K562 (cell line): ENCODE measurements around the gene MRPS31. TPM values are rescaled to one million over a fixed set of nuclear protein-coding genes. Genes with fewer than 3 reads are reported as not detected.

Experiments used
- ATAC-seq: fragments of 200-7000 bp; cut with Tn5 transposase; 3 replicates; pipeline ENCODE4 v1.9.1; 2020; ENCODE audit warnings: moderate library complexity
- BruUV-seq: library from RNA; stranded (reverse); fragments of 400-500 nt; replicated peaks from 2 replicates; lab custom pipeline; 2021; lab: Mats Ljungman, UMichigan
- CTCF ChIA-PET: fragments of 300-600 bp; formaldehyde crosslinking; extraction: SDS; loops from one replicate; lab custom pipeline; 2021; ENCODE audit warnings: low intra/inter-chr PET ratio; lab: Yijun Ruan, JAX
- POLR2A ChIA-PET: fragments of 300-600, 350-650 bp; sonication (Branson Sonifier 250); formaldehyde crosslinking; extraction: SDS; loops from one replicate; lab custom pipeline; 2021; ENCODE audit warnings: antibody characterized with exemption, inconsistent platforms; lab: Yijun Ruan, JAX
- DNase-seq, 4 experiments: peaks; one replicate each; pipeline versions ENCODE4 v3.0.0 to v3.0.0-alpha.2; 2011 to 2018; ENCODE audit warnings: low spot score in 3 of 4, mixed read lengths in 3 of 4; ENCODE audit errors: extremely low read depth in 1 of 4
- FAIRE-seq: peaks from 2 replicates; lab custom pipeline; 2011; peaks lifted over from hg19 to GRCh38; lab: Jason Lieb, UNC
- H2AFZ ChIP-seq: 2 replicates; pipeline ENCODE4 v1.6.0; 2011; ENCODE audit warnings: low read depth, low read length, control low read depth, inconsistent platforms
- H3K27ac ChIP-seq: fragments of 200-600 bp; 3 replicates; pipeline ENCODE4 v1.8.0; 2011; ENCODE audit warnings: low read depth, mild to moderate bottlenecking, control low read depth, inconsistent platforms, low read length, moderate library complexity, mixed read lengths; ENCODE audit errors: extremely low read depth
- H3K27me3 ChIP-seq, 2 experiments: fragments of 300-600 bp in 1 of 2; 2 replicates in 1 of 2; 3 replicates in 1 of 2; pipeline versions ENCODE4 v1.6.0 to v1.8.0; 2011; ENCODE audit warnings: inconsistent platforms in 2 of 2, low read length in 2 of 2, mild to moderate bottlenecking in 1 of 2, mixed read lengths in 1 of 2, moderate library complexity in 1 of 2; ENCODE audit not compliant: control insufficient read depth in 2 of 2, insufficient read depth in 2 of 2
- H3K36me3 ChIP-seq: fragments of 300-600 bp; 3 replicates; pipeline ENCODE4 v1.8.0; 2011; ENCODE audit warnings: mild to moderate bottlenecking, low read length, inconsistent platforms; ENCODE audit not compliant: control insufficient read depth, insufficient read depth
- H3K4me1 ChIP-seq, 2 experiments: fragments of 200-600 bp in 1 of 2; replicated peaks in 1 of 2; 2 replicates in 1 of 2; 3 replicates in 1 of 2; pipeline versions ENCODE4 v1.5.1 to v1.8.0; 2011; ENCODE audit warnings: inconsistent platforms in 2 of 2, low read length in 2 of 2, mild to moderate bottlenecking in 1 of 2, mixed read lengths in 1 of 2, moderate library complexity in 1 of 2; ENCODE audit not compliant: control insufficient read depth in 2 of 2, insufficient read depth in 2 of 2
- H3K4me2 ChIP-seq: 2 replicates; pipeline ENCODE4 v1.6.1; 2011; ENCODE audit warnings: low read length, control low read depth, inconsistent platforms, mixed read lengths; ENCODE audit not compliant: insufficient read depth
- H3K4me3 ChIP-seq: fragments of 200-600 bp; sonication (generic), shearing (Covaris generic); 2 replicates; pipeline ENCODE4 v1.5.1; 2016; ENCODE audit warnings: control low read depth, inconsistent platforms
- H3K79me2 ChIP-seq: fragments of 200-600 bp; 3 replicates; pipeline ENCODE4 v1.8.0; 2011; ENCODE audit warnings: low read length, inconsistent platforms; ENCODE audit not compliant: control insufficient read depth, insufficient read depth
- H3K9ac ChIP-seq, 2 experiments: 2 replicates each; pipeline versions ENCODE4 v1.6.0 to v1.6.1; 2011; ENCODE audit warnings: low read depth in 2 of 2, low read length in 2 of 2, control low read depth in 1 of 2, inconsistent platforms in 1 of 2, mild to moderate bottlenecking in 1 of 2, mixed read lengths in 1 of 2; ENCODE audit not compliant: insufficient read depth in 1 of 2
- H3K9me1 ChIP-seq: one replicate; pipeline ENCODE4 v1.6.0; 2011; ENCODE audit warnings: inconsistent platforms, mild to moderate bottlenecking, low read length, moderate library complexity; ENCODE audit not compliant: control insufficient read depth, insufficient read depth
- H3K9me3 ChIP-seq: replicated peaks from 2 replicates; pipeline ENCODE4 v1.5.1; 2011; ENCODE audit warnings: low read depth, low read length, inconsistent platforms; ENCODE audit not compliant: control insufficient read depth, insufficient read depth
- H4K20me1 ChIP-seq: replicated peaks from 2 replicates; pipeline ENCODE4 v1.6.1; 2011; ENCODE audit warnings: low read length, inconsistent platforms, mixed read lengths; ENCODE audit not compliant: control insufficient read depth, insufficient read depth
- CHD2 ChIP-seq: IDR thresholded peaks from 2 replicates; pipeline ENCODE4 v1.6.1; 2011; ENCODE audit warnings: low read depth, low read length
- EGR1 ChIP-seq: fragments of 450-650 bp; conservative IDR thresholded peaks from 2 replicates; pipeline ENCODE4 v1.6.1; 2017; ENCODE audit warnings: mild to moderate bottlenecking
- HIVEP1 ChIP-seq: fragments of 250-450 bp; sonication (Bioruptor Pico); IDR thresholded peaks from 2 replicates; pipeline ENCODE4 v1.4.0; 2020; ENCODE audit warnings: mild to moderate bottlenecking
- HMG20A ChIP-seq: fragments of 450-650 bp; formaldehyde crosslinking; conservative IDR thresholded peaks from 2 replicates; pipeline ENCODE4 v1.4.0; 2020; ENCODE audit warnings: mild to moderate bottlenecking, mixed read lengths
- KLF13 ChIP-seq: fragments of 450-650 bp; IDR thresholded peaks from 2 replicates; pipeline ENCODE4 v1.6.1; 2016; ENCODE audit warnings: missing genetic modification characterization, low read depth, mild to moderate bottlenecking, missing compliant biosample characterization, moderate library complexity, borderline replicate concordance
- MCM7 ChIP-seq, 2 experiments: fragments of 450-650 bp; IDR thresholded peaks; 2 replicates each; pipeline ENCODE4 v1.6.1; 2016 to 2018
- NR3C1 ChIP-seq: sonication (generic); formaldehyde crosslinking; IDR thresholded peaks from 2 replicates; pipeline ENCODE4 v1.8.1; 2022; ENCODE audit warnings: missing genetic modification reagents
- POLR2AphosphoS5 ChIP-seq: IDR thresholded peaks from 2 replicates; pipeline ENCODE4 v1.6.1; 2011; ENCODE audit warnings: mild to moderate bottlenecking, low read depth, low read length, moderate library complexity; ENCODE audit not compliant: control insufficient read depth, insufficient read depth
- SMARCA4 ChIP-seq: fragments of 450-650 bp; IDR thresholded peaks from 2 replicates; pipeline ENCODE4 v1.6.1; 2016
- SMARCA5 ChIP-seq: fragments of 450-650 bp; IDR thresholded peaks from 2 replicates; pipeline ENCODE4 v1.6.1; 2016
- ZC3H4 ChIP-seq: sonication (generic); formaldehyde crosslinking; IDR thresholded peaks from 2 replicates; pipeline ENCODE4 v1.9.0; 2021; ENCODE audit warnings: missing genetic modification reagents, borderline replicate concordance
- ZNF830 ChIP-seq: fragments of 250-450 bp; sonication (Bioruptor Pico); IDR thresholded peaks from 2 replicates; pipeline ENCODE4 v1.5.0; 2021; ENCODE audit warnings: mild to moderate bottlenecking
- WGBS: fragments of 100-300 bp; shearing (Covaris generic); methylation state at CpG from one replicate; pipeline ENCODE4 v1.1.6; 2016; ENCODE audit warnings: low coverage, mixed read lengths; ENCODE audit not compliant: insufficient coverage; ENCODE audit errors: missing lambda C conversion rate; 5-methylcytosine and 5-hydroxymethylcytosine counted together
- in situ Hi-C: fragments of 300-500 bp; cut with MboI; formaldehyde crosslinking; loops from 4 replicates; pipeline ENCODE4 v1.15.0; 2018; ENCODE audit warnings: inconsistent platforms, mixed read lengths
- intact Hi-C: fragments of 100-400 bp; cut with micrococcal nuclease; formaldehyde crosslinking; loops from 2 replicates; pipeline ENCODE4 v1.14.2; 2022
- polyA plus RNA-seq, 8 experiments: library from polyadenylated mRNA; depleted of rRNA in 4 of 8; stranded (reverse) in 5 of 8; unstranded in 3 of 8; fragments of >200 nt; fragmentation: Nextera tagmentation in 2 of 8; fragmentation: Illumina TruSeq in 1 of 8; extraction: Ambion mirVana in 2 of 8; extraction: Trizol in 1 of 8; gene quantifications; 2 replicates each; pipeline versions ENCODE4 v1.2.1 to v1.2.3, GENCODE V29; 2011 to 2014; ENCODE audit warnings: inconsistent platforms in 1 of 8, missing spikeins in 1 of 8
- total RNA-seq, 7 experiments: library from RNA; depleted of rRNA in 6 of 7; stranded (reverse); fragments of >200 nt in 6 of 7; fragmentation: Illumina TruSeq in 2 of 7; extraction: Trizol in 2 of 7; gene quantifications; 2 replicates each; pipeline versions ENCODE4 v1.2.1 to v1.2.3, GENCODE V29; 2011 to 2021; ENCODE audit warnings: low replicate concordance in 1 of 7
- TF ChIP-seq, protein P1 (sequence below): fragments of 450-650 bp; formaldehyde crosslinking; IDR thresholded peaks from 2 replicates; pipeline ENCODE4 v1.4.0; 2020; ENCODE audit warnings: mild to moderate bottlenecking, moderate library complexity
- TF ChIP-seq, protein P2 (sequence below): fragments of 250-450 bp; sonication (Bioruptor Pico); IDR thresholded peaks from 2 replicates; pipeline ENCODE4 v1.8.0; 2021; ENCODE audit warnings: borderline replicate concordance, mild to moderate bottlenecking, moderate library complexity; ENCODE audit not compliant: poor library complexity, severe bottlenecking
- TF ChIP-seq, protein P3 (sequence below): IDR thresholded peaks from 2 replicates; pipeline ENCODE4 v1.6.1; 2011; ENCODE audit warnings: borderline replicate concordance, low read depth, mild to moderate bottlenecking, moderate library complexity, low read length; ENCODE audit not compliant: insufficient read depth, poor library complexity, severe bottlenecking
- TF ChIP-seq, protein P4 (sequence below): fragments of 250-450 bp; sonication (Bioruptor Pico); IDR thresholded peaks from 2 replicates; pipeline ENCODE4 v1.4.0; 2020

The MRPS31 gene
- total and polyA plus RNA-seq, 9 of the 15 experiments (the other 6 are each of a cell fraction or from before 2014, with no cell fraction given) = 20.3 to 57.8 (median 37.1) TPM

DNA sequence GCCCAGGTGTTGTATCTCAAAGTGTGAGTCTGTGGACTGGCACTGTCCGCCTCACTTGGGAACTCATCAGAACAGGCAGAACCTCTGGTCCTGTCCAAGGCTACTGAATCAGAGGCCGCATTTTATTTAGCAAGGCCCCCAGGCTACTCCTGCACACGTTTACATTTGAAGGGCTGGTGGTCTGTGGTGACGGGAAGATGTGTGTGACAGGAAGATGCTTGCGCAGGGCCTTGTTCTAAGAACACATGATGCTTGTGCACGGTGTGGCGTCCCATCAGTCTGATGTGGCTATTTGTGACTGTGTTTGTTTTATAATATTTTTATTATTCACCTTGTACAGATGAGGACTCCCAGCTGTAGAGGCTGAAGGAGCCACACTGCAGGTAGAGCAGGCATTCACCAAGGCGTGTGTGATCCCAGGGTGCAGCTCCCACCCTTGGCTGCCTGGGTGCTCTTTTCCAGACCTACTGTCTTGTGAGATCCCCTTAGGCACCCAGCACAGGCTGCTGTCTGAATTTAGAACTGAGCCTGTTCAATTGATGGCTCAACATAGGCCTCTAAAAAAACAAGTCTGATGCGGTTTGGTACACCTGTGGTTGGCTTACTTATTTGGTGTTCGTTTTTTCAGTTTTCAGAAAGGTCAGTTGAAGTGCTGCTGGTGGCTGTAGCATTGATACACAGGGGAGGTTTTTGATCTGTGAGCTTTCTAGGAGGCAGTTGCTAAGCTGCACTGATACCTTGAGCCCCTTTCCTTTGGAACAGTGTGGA lies 21.5 kb upstream of the MRPS31 start:
- Histone ChIP-seq H3K9ac (no peak overlapping the region), H3K27ac (no peak overlapping the region), H3K4me3 (no peak overlapping the region), H3K9me1 (no peaks in the 10 kb centered on the region), H2AFZ (no peak overlapping the region), H3K36me3 (peaks cover 11% of the 10 kb centered on the region; the same call in 1 of the 3 replicates), H3K4me1 (peaks cover 2 to 16% of the 10 kb centered on the region in 2 experiments; a peak in 4 of 5 replicates), H3K4me2 (no peak overlapping the region), H3K79me2 (peaks cover 18% of the 10 kb centered on the region; the same call in 2 of the 3 replicates), H4K20me1 (no peaks in the 10 kb centered on the region), H3K9me3 (no peaks in the 10 kb centered on the region), H3K27me3 (no peaks in the 10 kb centered on the region)
- in situ Hi-C loops = loop anchor here (25.0 kb wide), 1 partner anchor 270 kb away; the partner anchor contains the start of gene WBP4
- FAIRE-seq (no peak), DNase-seq (no peak), ATAC-seq (no peak)
- WGBS = 86% methylated on average over 10 of the region's 10 CpGs
- BruUV-seq = no TSS peak
- intact Hi-C loops = no loop called here
- ChIA-PET CTCF (no interaction called here), POLR2A (no interaction called here)
- TF ChIP-seq, protein P1, sequence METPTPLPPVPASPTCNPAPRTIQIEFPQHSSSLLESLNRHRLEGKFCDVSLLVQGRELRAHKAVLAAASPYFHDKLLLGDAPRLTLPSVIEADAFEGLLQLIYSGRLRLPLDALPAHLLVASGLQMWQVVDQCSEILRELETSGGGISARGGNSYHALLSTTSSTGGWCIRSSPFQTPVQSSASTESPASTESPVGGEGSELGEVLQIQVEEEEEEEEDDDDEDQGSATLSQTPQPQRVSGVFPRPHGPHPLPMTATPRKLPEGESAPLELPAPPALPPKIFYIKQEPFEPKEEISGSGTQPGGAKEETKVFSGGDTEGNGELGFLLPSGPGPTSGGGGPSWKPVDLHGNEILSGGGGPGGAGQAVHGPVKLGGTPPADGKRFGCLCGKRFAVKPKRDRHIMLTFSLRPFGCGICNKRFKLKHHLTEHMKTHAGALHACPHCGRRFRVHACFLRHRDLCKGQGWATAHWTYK (CRISPR knock-in tag) = no peak
- TF ChIP-seq, protein P2, sequence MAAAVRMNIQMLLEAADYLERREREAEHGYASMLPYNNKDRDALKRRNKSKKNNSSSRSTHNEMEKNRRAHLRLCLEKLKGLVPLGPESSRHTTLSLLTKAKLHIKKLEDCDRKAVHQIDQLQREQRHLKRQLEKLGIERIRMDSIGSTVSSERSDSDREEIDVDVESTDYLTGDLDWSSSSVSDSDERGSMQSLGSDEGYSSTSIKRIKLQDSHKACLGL (CRISPR knock-in tag) = no peak
- no peak for TF ChIP-seq HMG20A
- TF ChIP-seq CHD2 = no peak
- no peak for TF ChIP-seq NR3C1 (CRISPR knock-in tag)
- no peak for TF ChIP-seq SMARCA4
- no peak for TF ChIP-seq SMARCA5
- TF ChIP-seq ZNF830 = no peak
- TF ChIP-seq, protein P3, sequence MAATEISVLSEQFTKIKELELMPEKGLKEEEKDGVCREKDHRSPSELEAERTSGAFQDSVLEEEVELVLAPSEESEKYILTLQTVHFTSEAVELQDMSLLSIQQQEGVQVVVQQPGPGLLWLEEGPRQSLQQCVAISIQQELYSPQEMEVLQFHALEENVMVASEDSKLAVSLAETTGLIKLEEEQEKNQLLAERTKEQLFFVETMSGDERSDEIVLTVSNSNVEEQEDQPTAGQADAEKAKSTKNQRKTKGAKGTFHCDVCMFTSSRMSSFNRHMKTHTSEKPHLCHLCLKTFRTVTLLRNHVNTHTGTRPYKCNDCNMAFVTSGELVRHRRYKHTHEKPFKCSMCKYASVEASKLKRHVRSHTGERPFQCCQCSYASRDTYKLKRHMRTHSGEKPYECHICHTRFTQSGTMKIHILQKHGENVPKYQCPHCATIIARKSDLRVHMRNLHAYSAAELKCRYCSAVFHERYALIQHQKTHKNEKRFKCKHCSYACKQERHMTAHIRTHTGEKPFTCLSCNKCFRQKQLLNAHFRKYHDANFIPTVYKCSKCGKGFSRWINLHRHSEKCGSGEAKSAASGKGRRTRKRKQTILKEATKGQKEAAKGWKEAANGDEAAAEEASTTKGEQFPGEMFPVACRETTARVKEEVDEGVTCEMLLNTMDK = no peak
- TF ChIP-seq MCM7 (IDR thresholded peaks at IDR 0.05) = no peak
- TF ChIP-seq, protein P4, sequence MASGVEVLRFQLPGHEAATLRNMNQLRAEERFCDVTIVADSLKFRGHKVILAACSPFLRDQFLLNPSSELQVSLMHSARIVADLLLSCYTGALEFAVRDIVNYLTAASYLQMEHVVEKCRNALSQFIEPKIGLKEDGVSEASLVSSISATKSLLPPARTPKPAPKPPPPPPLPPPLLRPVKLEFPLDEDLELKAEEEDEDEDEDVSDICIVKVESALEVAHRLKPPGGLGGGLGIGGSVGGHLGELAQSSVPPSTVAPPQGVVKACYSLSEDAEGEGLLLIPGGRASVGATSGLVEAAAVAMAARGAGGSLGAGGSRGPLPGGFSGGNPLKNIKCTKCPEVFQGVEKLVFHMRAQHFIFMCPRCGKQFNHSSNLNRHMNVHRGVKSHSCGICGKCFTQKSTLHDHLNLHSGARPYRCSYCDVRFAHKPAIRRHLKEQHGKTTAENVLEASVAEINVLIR (CRISPR knock-in tag) = no peak
- no peak for TF ChIP-seq KLF13 (tag)
- TF ChIP-seq EGR1 = no peak
- no peak for TF ChIP-seq POLR2AphosphoS5
- TF ChIP-seq HIVEP1 (CRISPR knock-in tag) = no peak
- TF ChIP-seq ZC3H4 (CRISPR knock-in tag) = no peak
